Neural cell (in vitro differentiated cells): Measurements from ENCODE around the gene VHLL. TPM values are rescaled to one million over a fixed set of nuclear protein-coding genes. Genes with fewer than 3 reads are reported as not detected.

Experiments used
- H2AFZ ChIP-seq: fragments of 200-600, 300-800 bp; sonication (generic), shearing (Covaris generic); 2 replicates; pipeline ENCODE4 v1.6.0; 2014; ENCODE audit warnings: low read depth, mild to moderate bottlenecking, antibody characterized with exemption, low read length, moderate library complexity
- H3F3A ChIP-seq: fragments of 200-600 bp; shearing (Covaris generic); 2 replicates; pipeline ENCODE4 v1.6.1; 2016; ENCODE audit warnings: mild to moderate bottlenecking, moderate library complexity, mixed read lengths, antibody characterized with exemption, low read length; ENCODE audit not compliant: insufficient read depth, poor library complexity, severe bottlenecking
- H3K27ac ChIP-seq: fragments of 200-600, 300-800 bp; sonication (generic), shearing (Covaris generic); 2 replicates; pipeline ENCODE4 v1.5.1; 2014; ENCODE audit warnings: mild to moderate bottlenecking, low read length, moderate library complexity
- H3K27me3 ChIP-seq: fragments of 300-800, 200-600 bp; sonication (generic), shearing (Covaris generic); 2 replicates; pipeline ENCODE4 v1.6.0; 2014; ENCODE audit warnings: mild to moderate bottlenecking, low read depth, low read length, moderate library complexity; ENCODE audit not compliant: insufficient read depth
- H3K36me3 ChIP-seq: fragments of 300-800, 200-600 bp; sonication (generic), shearing (Covaris generic); 2 replicates; pipeline ENCODE4 v1.5.1; 2014; ENCODE audit warnings: mild to moderate bottlenecking, antibody characterized with exemption, low read length, moderate library complexity; ENCODE audit not compliant: insufficient read depth
- H3K4me2 ChIP-seq: fragments of 300-800, 200-600 bp; sonication (generic), shearing (Covaris generic); 2 replicates; pipeline ENCODE4 v1.6.0; 2014; ENCODE audit warnings: mild to moderate bottlenecking, low read length
- H3K4me3 ChIP-seq: fragments of 300-800, 200-600 bp; sonication (generic), shearing (Covaris generic); 2 replicates; pipeline ENCODE4 v1.5.1; 2014; ENCODE audit warnings: mild to moderate bottlenecking, low read length, moderate library complexity
- H3K79me2 ChIP-seq: fragments of 200-600 bp; shearing (Covaris generic); replicated peaks from 2 replicates; pipeline ENCODE4 v1.6.0; 2014; ENCODE audit warnings: mild to moderate bottlenecking, low read length, moderate library complexity; ENCODE audit not compliant: insufficient read depth
- H3K9ac ChIP-seq: fragments of 300-800, 200-600 bp; sonication (generic), shearing (Covaris generic); 2 replicates; pipeline ENCODE4 v1.6.1; 2016; ENCODE audit warnings: mild to moderate bottlenecking, low read length, mixed read lengths
- H3K9me2 ChIP-seq: fragments of 200-600 bp; shearing (Covaris generic); 2 replicates; pipeline ENCODE4 v1.6.1; 2016; ENCODE audit warnings: mild to moderate bottlenecking, low read length, mixed read lengths; ENCODE audit not compliant: insufficient read depth
- H3K9me3 ChIP-seq: fragments of 200-600, 300-800 bp; sonication (generic), shearing (Covaris generic); 2 replicates; pipeline ENCODE4 v1.6.1; 2016; ENCODE audit warnings: mild to moderate bottlenecking, mixed run types, low read length, moderate library complexity, mixed read lengths
- H4K20me1 ChIP-seq: fragments of 200-600 bp; shearing (Covaris generic); 2 replicates; pipeline ENCODE4 v1.6.1; 2016; ENCODE audit warnings: mild to moderate bottlenecking, mixed run types; ENCODE audit not compliant: insufficient read depth
- CTCF ChIP-seq: fragments of 450-650 bp; IDR thresholded peaks from 2 replicates; pipeline ENCODE4 v1.5.1; 2014; ENCODE audit warnings: antibody characterized with exemption, mild to moderate bottlenecking, moderate library complexity; ENCODE audit not compliant: poor library complexity, severe bottlenecking
- EP300 ChIP-seq: fragments of 450-650 bp; conservative IDR thresholded peaks from 2 replicates; pipeline ENCODE4 v1.6.1; 2014; ENCODE audit warnings: antibody characterized with exemption, mild to moderate bottlenecking, moderate library complexity; ENCODE audit not compliant: poor library complexity, severe bottlenecking
- EZH2 ChIP-seq: fragments of 200-600, 300-800 bp; shearing (Covaris generic), sonication (generic); IDR thresholded peaks from 2 replicates; pipeline ENCODE4 v1.6.1; 2014; ENCODE audit warnings: antibody characterized with exemption, low read length, borderline replicate concordance, mild to moderate bottlenecking; ENCODE audit not compliant: insufficient read depth, poor library complexity, severe bottlenecking
- MXI1 ChIP-seq: fragments of 450-650 bp; conservative IDR thresholded peaks from 2 replicates; pipeline ENCODE4 v1.6.1; 2014; ENCODE audit warnings: antibody characterized with exemption, mild to moderate bottlenecking; ENCODE audit not compliant: poor library complexity, severe bottlenecking
- POLR2AphosphoS5 ChIP-seq: IDR thresholded peaks from 2 replicates; pipeline ENCODE4 v1.6.1; 2012
- RAD21 ChIP-seq: fragments of 450-650 bp; conservative IDR thresholded peaks from 2 replicates; pipeline ENCODE4 v1.6.1; 2014; ENCODE audit warnings: antibody characterized with exemption, mild to moderate bottlenecking, moderate library complexity
- REST ChIP-seq: IDR thresholded peaks from 2 replicates; pipeline ENCODE4 v1.6.1; 2012; ENCODE audit warnings: borderline replicate concordance
- SMC3 ChIP-seq: fragments of 450-650 bp; conservative IDR thresholded peaks from 2 replicates; pipeline ENCODE4 v1.6.1; 2014; ENCODE audit warnings: antibody characterized with exemption, mild to moderate bottlenecking, moderate library complexity; ENCODE audit not compliant: poor library complexity
- TAF1 ChIP-seq: IDR thresholded peaks from 2 replicates; pipeline ENCODE4 v1.6.1; 2012; ENCODE audit warnings: low read depth
- polyA plus RNA-seq: library from polyadenylated mRNA; depleted of rRNA; stranded (reverse); fragments of >200 nt; gene quantifications from 2 replicates; pipeline ENCODE4 v1.2.3, GENCODE V29; 2014

VHLL gene
- polyA plus RNA-seq, 1 donor from 2014 or later, result 1.8 TPM

GRCh38 chr1:156319664-156320063 is 20.6 kb upstream of the VHLL start:
- H3K36me3 ChIP-seq, result peaks cover 11% of the 10 kb centered on the region
- no peak overlapping the region for H3K4me3 ChIP-seq
- no peaks in the 10 kb centered on the region for H3F3A ChIP-seq
- H3K9ac ChIP-seq, result no peak overlapping the region
- no peaks in the 10 kb centered on the region for H3K9me2 ChIP-seq
- H3K27me3 ChIP-seq, result no peaks in the 10 kb centered on the region
- no peaks in the 10 kb centered on the region for H4K20me1 ChIP-seq
- H3K9me3 ChIP-seq, result no peaks in the 10 kb centered on the region
- no peak overlapping the region for H2AFZ ChIP-seq
- no peak overlapping the region for H3K27ac ChIP-seq
- no peak overlapping the region for H3K4me2 ChIP-seq
- TF ChIP-seq MXI1, result no peak
- TF ChIP-seq EP300, result no peak
- no peak for TF ChIP-seq SMC3
- no peak for TF ChIP-seq POLR2AphosphoS5
- TF ChIP-seq CTCF, result peak; percentile 57
- no peak for TF ChIP-seq REST
- peak; percentile 50 for TF ChIP-seq RAD21
- TF ChIP-seq EZH2, result no peak
- no peaks in the 10 kb centered on the region for H3K79me2 ChIP-seq

GRCh38 chr1:156316909-156317308 is 17.8 kb upstream of the VHLL start:
- Histone ChIP-seq H3K27ac (no peak overlapping the region), H3K9me3 (no peaks in the 10 kb centered on the region), H3K9ac (no peak overlapping the region), H2AFZ (no peak overlapping the region), H4K20me1 (no peaks in the 10 kb centered on the region), H3K9me2 (no peaks in the 10 kb centered on the region), H3K4me3 (no peak overlapping the region), H3K36me3 (peaks cover 11% of the 10 kb centered on the region), H3F3A (no peaks in the 10 kb centered on the region), H3K4me2 (no peak overlapping the region), H3K27me3 (no peaks in the 10 kb centered on the region), H3K79me2 (no peaks in the 10 kb centered on the region)
- TF ChIP-seq TAF1 (no peak), EP300 (no peak), MXI1 (no peak), EZH2 (no peak), SMC3 (no peak), CTCF (no peak), POLR2AphosphoS5 (no peak), REST (no peak), RAD21 (no peak)
